DMS114 treated with DMSO at 0.1 percent for 48 hours (cell line): Measurements from ENCODE around the gene CTNND2.

Source experiments
- DNase-seq: peaks from one replicate; lab custom pipeline; 2025; ENCODE audit not compliant: unreplicated experiment; lab: John Stamatoyannopoulos, UW

Gene CTNND2

GRCh38 chr5:11780641-11781345 is 123.5 kb downstream of the CTNND2 start:
- no peak for DNase-seq

GRCh38 chr5:11777096-11777495 is 127.2 kb downstream of the CTNND2 start:
- DNase-seq, result no peak

GRCh38 chr5:11770310-11770709 is 133.9 kb downstream of the CTNND2 start:
- no peak for DNase-seq

GRCh38 chr5:11760934-11761603 is 143.2 kb downstream of the CTNND2 start:
- no peak for DNase-seq

GRCh38 chr5:11758321-11758720 is 145.9 kb downstream of the CTNND2 start:
- DNase-seq, result no peak

- no peak for DNase-seq
These were observed 146.6 kb downstream of the CTNND2 start for GRCh38 chr5:11757661-11758060.

GRCh38 chr5:11737010-11737409 is 167.2 kb downstream of the CTNND2 start:
- no peak for DNase-seq

GRCh38 chr5:11734369-11734768 is 169.9 kb downstream of the CTNND2 start:
- DNase-seq, result no peak

GRCh38 chr5:11733840-11734192 is 170.4 kb downstream of the CTNND2 start:
- no peak for DNase-seq

GRCh38 chr5:11733185-11733839 is 170.9 kb downstream of the CTNND2 start:
- DNase-seq, result no peak

GRCh38 chr5:11724940-11725339 is 179.3 kb downstream of the CTNND2 start:
- DNase-seq, result no peak

GRCh38 chr5:11719888-11720481 is 184.3 kb downstream of the CTNND2 start:
- DNase-seq, result no peak

- DNase-seq, result no peak
These were observed 188.6 kb downstream of the CTNND2 start for GRCh38 chr5:11715461-11716196.

GRCh38 chr5:11711932-11712331 is 192.3 kb downstream of the CTNND2 start:
- no peak for DNase-seq

GRCh38 chr5:11709021-11709420 is 195.2 kb downstream of the CTNND2 start:
- no peak for DNase-seq

GRCh38 chr5:11704916-11705315 is 199.3 kb downstream of the CTNND2 start:
- DNase-seq, result no peak

- no peak for DNase-seq
These were observed 203.9 kb downstream of the CTNND2 start for GRCh38 chr5:11700391-11700790.

- DNase-seq, result no peak
These were observed 211.6 kb downstream of the CTNND2 start for GRCh38 chr5:11692636-11693035.

- no peak for DNase-seq
These were observed 216.7 kb downstream of the CTNND2 start for GRCh38 chr5:11687498-11687897.

- no peak for DNase-seq
These were observed 219.6 kb downstream of the CTNND2 start for GRCh38 chr5:11684607-11685006.

GRCh38 chr5:11683666-11684065 is 220.6 kb downstream of the CTNND2 start:
- DNase-seq, result no peak
